Lung (tissue), 12 donors: ENCODE results near the gene FAM47B. TPM values are rescaled to one million over a fixed set of nuclear protein-coding genes. Genes with fewer than 3 reads are reported as not detected.

ENCODE experiments used
- ATAC-seq: fragments of 200-7000 bp; cut with Tn5 transposase; one replicate; pipeline ENCODE4 v1.9.1; 2020; ENCODE audit warnings: moderate number of reproducible peaks; ENCODE audit not compliant: insufficient read depth, low FRiP score
- DNase-seq, 3 donors: peaks; one replicate each; pipeline ENCODE4 v3.0.0-alpha.2; 2013 to 2017
- H3K27ac ChIP-seq, 2 donors: one replicate each; pipeline ENCODE4 v1.5.1; 2013; ENCODE audit warnings: mild to moderate bottlenecking in 2 of 2, moderate library complexity in 2 of 2, control low read depth in 1 of 2, inconsistent platforms in 1 of 2, low read depth in 1 of 2, low read length in 1 of 2
- H3K27me3 ChIP-seq, 3 donors: one replicate each; pipeline ENCODE4 v1.5.1; 2013; ENCODE audit warnings: low read length in 2 of 3; ENCODE audit not compliant: control insufficient read depth in 3 of 3, insufficient read depth in 3 of 3
- H3K36me3 ChIP-seq, 4 donors: one replicate each; pipeline ENCODE4 v1.5.1; 2013; ENCODE audit warnings: low read length in 4 of 4, mild to moderate bottlenecking in 1 of 4, moderate library complexity in 1 of 4; ENCODE audit not compliant: control insufficient read depth in 4 of 4, insufficient read depth in 4 of 4
- H3K4me1 ChIP-seq, 5 donors: one replicate each; pipeline ENCODE4 v1.5.1; 2013; ENCODE audit warnings: low read length in 5 of 5, mild to moderate bottlenecking in 2 of 5, moderate library complexity in 1 of 5; ENCODE audit not compliant: control insufficient read depth in 5 of 5, insufficient read depth in 5 of 5
- H3K4me3 ChIP-seq: one replicate; pipeline ENCODE4 v1.5.1; 2013; ENCODE audit warnings: mild to moderate bottlenecking, control low read depth, moderate library complexity
- H3K9ac ChIP-seq, 2 donors: one replicate each; pipeline ENCODE4 v1.5.1; 2013; ENCODE audit warnings: low read length in 2 of 2, control low read depth in 1 of 2; ENCODE audit not compliant: insufficient read depth in 1 of 2
- H3K9me3 ChIP-seq, 4 donors: one replicate each; pipeline ENCODE4 v1.5.1; 2013; ENCODE audit warnings: low read length in 3 of 4, mild to moderate bottlenecking in 1 of 4, moderate library complexity in 1 of 4; ENCODE audit not compliant: control insufficient read depth in 4 of 4, insufficient read depth in 3 of 4
- WGBS, 2 donors: extraction: QIAGEN DNeasy Blood & Tissue Kit; methylation state at CpG; one replicate each; pipeline ENCODE4 v1.1.7; 2013; 5-methylcytosine and 5-hydroxymethylcytosine counted together
- polyA plus RNA-seq, 2 donors: library from polyadenylated mRNA; stranded (reverse); fragments of 200-250 nt; gene quantifications; one replicate each; pipeline ENCODE4 v1.2.1, GENCODE V29; 2013
- total RNA-seq, 2 donors: library from RNA; depleted of rRNA in 1 of 2; stranded (reverse); fragments of >200 nt in 1 of 2; gene quantifications; one replicate each; pipeline ENCODE4 v1.2.1, GENCODE V29; 2014 to 2021
- TF ChIP-seq, protein P1 (sequence below): IDR thresholded peaks from 2 replicates; pipeline ENCODE4 v1.5.1; 2012; ENCODE audit warnings: mild to moderate bottlenecking; ENCODE audit errors: control extremely low read depth, extremely low read depth
- donor health status: control.
- donor health status: control.
- donor health status: Bipolar disorder and iron deficiency.
- donor health status: healthy.
- donor health status: DM: yes; HTN: yes; CAD: no.

Gene FAM47B
- total and polyA plus RNA-seq, 4 donors: not detected

DNA sequence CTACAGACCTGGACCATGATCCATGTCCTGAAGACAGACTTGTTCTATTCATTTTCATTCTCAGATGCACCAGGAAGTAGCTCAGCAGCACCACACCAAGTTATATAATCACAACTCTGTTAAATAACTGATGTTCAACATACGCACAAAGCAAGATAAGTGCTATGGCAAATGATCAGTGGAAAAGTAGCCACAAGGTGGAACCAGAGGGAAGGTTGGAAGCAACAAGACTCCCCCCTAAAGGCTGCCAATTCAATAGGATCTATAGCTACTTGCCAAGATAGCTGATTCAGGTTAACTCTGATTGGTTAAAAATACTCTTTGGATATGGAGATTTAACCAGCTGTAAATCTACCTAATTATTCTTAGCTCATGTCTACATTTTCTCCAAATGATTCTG is 23.7 kb upstream of the FAM47B start:
- TF ChIP-seq, protein P1, sequence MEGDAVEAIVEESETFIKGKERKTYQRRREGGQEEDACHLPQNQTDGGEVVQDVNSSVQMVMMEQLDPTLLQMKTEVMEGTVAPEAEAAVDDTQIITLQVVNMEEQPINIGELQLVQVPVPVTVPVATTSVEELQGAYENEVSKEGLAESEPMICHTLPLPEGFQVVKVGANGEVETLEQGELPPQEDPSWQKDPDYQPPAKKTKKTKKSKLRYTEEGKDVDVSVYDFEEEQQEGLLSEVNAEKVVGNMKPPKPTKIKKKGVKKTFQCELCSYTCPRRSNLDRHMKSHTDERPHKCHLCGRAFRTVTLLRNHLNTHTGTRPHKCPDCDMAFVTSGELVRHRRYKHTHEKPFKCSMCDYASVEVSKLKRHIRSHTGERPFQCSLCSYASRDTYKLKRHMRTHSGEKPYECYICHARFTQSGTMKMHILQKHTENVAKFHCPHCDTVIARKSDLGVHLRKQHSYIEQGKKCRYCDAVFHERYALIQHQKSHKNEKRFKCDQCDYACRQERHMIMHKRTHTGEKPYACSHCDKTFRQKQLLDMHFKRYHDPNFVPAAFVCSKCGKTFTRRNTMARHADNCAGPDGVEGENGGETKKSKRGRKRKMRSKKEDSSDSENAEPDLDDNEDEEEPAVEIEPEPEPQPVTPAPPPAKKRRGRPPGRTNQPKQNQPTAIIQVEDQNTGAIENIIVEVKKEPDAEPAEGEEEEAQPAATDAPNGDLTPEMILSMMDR: no peak
- DNase-seq (peak; percentile 33 to 69 (median 56)), ATAC-seq (no peak)
- Histone ChIP-seq H3K9me3 (no peaks in the 10 kb centered on the region), H3K36me3 (no peaks in the 10 kb centered on the region), H3K9ac (no peak overlapping the region), H3K27me3 (peaks cover 0 to 6% (median 4%) of the 10 kb centered on the region in 3 donors), H3K4me3 (no peak overlapping the region), H3K4me1 (peaks cover 0 to 3% (median 0%) of the 10 kb centered on the region in 5 donors), H3K27ac (no peak overlapping the region)
- 20 to 40% methylated on average over 1 of the region's 1 CpG for WGBS, 2 donors

DNA sequence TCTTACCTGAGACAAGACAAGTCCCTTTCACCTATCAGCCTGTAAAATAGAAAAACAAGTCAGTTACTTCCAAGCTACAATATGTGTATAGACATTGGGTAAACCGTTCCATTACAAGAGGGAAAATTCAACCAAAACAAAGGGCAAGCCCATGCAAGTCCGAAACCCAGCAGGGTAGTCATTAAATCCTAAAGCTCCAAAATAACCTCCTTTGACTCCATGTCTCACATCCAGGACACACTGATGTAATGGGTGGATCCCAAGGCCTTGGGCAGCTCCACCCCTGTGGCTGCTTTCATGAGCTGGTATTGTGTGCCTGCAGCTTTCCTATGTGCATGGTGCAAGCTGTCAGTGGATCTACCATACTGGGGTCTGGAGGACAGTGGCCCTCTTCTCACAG is 14.7 kb upstream of the FAM47B start:
- no peak overlapping the region for H3K27ac ChIP-seq
- peaks cover 0 to under 1% (median 0%) of the 10 kb centered on the region in 4 donors for H3K9me3 ChIP-seq
- no peaks in the 10 kb centered on the region for H3K4me1 ChIP-seq
- H3K4me3 ChIP-seq: no peak overlapping the region
- H3K27me3 ChIP-seq: peaks cover 0 to 6% (median 2%) of the 10 kb centered on the region in 3 donors
- TF ChIP-seq, protein P1: no peak
- ATAC-seq: no peak
- 68 to 82% methylated on average over 2 of the region's 2 CpGs for WGBS, 2 donors
- no peak overlapping the region for H3K9ac ChIP-seq
- H3K36me3 ChIP-seq: no peaks in the 10 kb centered on the region
- DNase-seq: no peak

DNA sequence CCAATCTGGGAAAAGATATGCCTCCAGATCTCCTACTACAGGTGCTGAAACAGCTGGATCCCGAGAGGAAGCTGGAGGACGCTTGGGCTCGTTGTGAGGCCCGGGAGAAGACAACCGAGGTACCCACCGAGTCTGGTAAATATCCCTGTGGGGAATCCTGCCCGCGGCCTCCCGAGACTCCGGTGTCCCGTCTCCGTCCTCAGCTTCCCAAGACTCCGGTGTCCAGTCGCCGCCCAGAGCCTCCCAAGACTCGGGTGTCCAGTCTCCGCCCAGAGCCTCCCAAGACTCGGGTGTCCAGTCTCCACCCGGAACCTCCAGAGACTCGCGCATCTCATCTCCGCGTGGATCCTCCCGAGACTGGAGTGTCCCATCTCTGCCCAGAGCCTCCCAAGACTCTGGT is 639 bp downstream of the FAM47B start:
- 91 to 96% methylated on average over 16 to 24 of the region's 24 CpGs for WGBS, 2 donors
- Histone ChIP-seq H3K4me3 (no peak overlapping the region), H3K27me3 (no peaks in the 10 kb centered on the region), H3K36me3 (no peaks in the 10 kb centered on the region), H3K9me3 (peaks cover 0 to 5% (median under 1%) of the 10 kb centered on the region in 4 donors), H3K9ac (no peak overlapping the region), H3K27ac (no peak overlapping the region), H3K4me1 (no peaks in the 10 kb centered on the region)
- TF ChIP-seq, protein P1: no peak
- ATAC-seq (no peak), DNase-seq (no peak)

DNA sequence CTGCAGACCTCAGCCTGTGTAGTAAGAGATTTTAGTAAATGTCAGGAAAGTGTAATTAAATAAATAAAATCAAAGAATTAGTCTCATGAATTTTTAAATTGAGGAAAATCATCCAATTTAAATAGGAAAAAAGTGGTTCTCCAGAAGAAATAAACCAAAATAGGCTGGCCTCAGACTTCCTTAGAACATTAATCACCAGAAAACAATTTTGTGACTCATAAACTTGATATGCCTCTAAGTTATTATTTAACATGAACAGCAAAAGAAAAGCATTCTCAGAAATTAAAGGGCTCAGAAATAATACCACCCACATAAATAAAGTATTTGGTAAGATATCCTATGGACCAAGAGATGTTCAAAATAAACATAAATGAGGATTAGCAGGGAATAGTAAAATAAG is 14.3 kb downstream of the FAM47B start:
- no peak for ATAC-seq
- Histone ChIP-seq H3K9me3 (no peaks in the 10 kb centered on the region), H3K36me3 (no peaks in the 10 kb centered on the region), H3K9ac (no peak overlapping the region), H3K27me3 (peaks cover 0 to 5% (median 3%) of the 10 kb centered on the region in 3 donors), H3K4me1 (no peaks in the 10 kb centered on the region), H3K4me3 (no peak overlapping the region), H3K27ac (no peak overlapping the region)
- no peak for DNase-seq
- TF ChIP-seq, protein P1: no peak
